ENCODE results near the gene ZNF595. TPM values are rescaled to one million over a fixed set of nuclear protein-coding genes. Genes with fewer than 3 reads are reported as not detected.
A peak's percentile ranks its signal among the peaks of the same experiment; 100 is the strongest.
"Not testable (repeated sequence)": the region's sequence is repeated elsewhere in the genome, so short reads cannot be mapped to it uniquely, and the experiment has no call there.

ZNF595 gene
- total RNA-seq, 1 donor from 2014 or later: 16.2 TPM

DNA sequence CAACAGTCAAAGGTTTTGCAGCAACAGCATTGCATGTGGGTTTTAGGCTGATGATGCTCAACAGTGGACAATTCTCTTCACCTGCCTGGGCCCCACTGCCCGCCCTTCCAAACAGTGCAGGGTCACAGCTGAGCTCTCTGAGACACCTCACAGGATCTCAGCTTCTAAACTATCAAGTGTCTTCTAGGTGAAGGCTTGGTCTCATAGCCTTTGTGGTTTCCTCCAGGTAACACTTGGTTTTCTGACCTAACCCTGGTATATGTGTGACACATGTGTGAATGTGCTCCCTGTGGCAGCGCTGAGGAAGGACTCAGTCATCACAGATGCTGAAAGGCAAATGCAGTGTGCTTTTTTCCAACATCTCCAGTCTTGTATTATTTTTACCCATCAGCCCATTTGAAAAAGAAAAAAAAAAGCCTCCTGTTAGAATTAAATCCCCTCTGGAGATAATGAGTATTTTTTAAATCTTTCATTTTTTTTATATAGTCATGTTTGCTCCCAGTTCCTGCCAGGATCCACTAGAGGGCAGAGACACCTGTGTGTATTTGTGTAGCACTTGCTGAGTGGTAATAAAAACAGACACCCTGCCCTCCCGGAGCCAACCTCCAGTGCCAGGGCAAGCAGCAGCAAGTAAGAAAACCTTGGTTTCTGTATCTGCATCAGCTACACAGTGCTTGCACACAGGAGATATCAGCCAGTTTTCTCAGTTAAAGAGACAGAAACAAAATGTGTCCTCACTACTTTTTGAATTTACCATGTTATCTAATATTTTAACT, 24.2 kb upstream of the ZNF595 start:
- H3K9me3 ChIP-seq (ENCODE audit: control insufficient read depth in 3 of 3, low read length in 3 of 3); H3K27ac ChIP-seq (ENCODE audit: low read depth, low read length); H3K27me3 ChIP-seq (ENCODE audit: control insufficient read depth in 3 of 3, insufficient read depth in 3 of 3, low read length in 3 of 3); H3K4me3 ChIP-seq (ENCODE audit: low read length in 3 of 3); H3K4me1 ChIP-seq (ENCODE audit: control insufficient read depth in 3 of 3, insufficient read depth in 3 of 3, low read length in 3 of 3); H3K36me3 ChIP-seq (ENCODE audit: control insufficient read depth in 3 of 3, insufficient read depth in 3 of 3, low read length in 3 of 3); H3K9ac ChIP-seq (ENCODE audit: low read depth in 1 of 3, low read length in 3 of 3): not testable (repeated sequence)

DNA sequence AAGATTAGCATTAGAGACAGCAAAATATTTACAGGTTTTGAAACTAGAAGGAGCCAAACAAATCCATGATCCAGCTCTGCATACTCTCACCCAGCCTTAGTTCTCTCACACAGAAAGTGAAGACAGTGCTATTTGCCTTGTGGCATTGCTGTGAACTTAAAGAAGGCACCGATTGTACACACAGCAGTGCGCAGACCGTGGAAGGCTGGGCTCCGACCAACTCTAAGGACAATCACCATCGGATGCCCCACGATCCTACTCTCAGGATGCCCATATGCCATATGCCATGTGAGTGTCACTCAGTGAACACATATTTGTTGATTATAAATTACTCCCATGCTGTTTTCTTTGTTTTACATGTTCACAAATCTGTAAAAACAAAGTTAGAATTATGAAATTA, 19.8 kb upstream of the ZNF595 start:
- not testable (repeated sequence) for H3K9me3 ChIP-seq (ENCODE audit: control insufficient read depth in 3 of 3, low read length in 3 of 3); H3K27me3 ChIP-seq (ENCODE audit: control insufficient read depth in 3 of 3, insufficient read depth in 3 of 3, low read length in 3 of 3); H3K4me1 ChIP-seq (ENCODE audit: control insufficient read depth in 3 of 3, insufficient read depth in 3 of 3, low read length in 3 of 3); H3K9ac ChIP-seq (ENCODE audit: low read depth in 1 of 3, low read length in 3 of 3); H3K4me3 ChIP-seq (ENCODE audit: low read length in 3 of 3); H3K27ac ChIP-seq (ENCODE audit: low read depth, low read length); H3K36me3 ChIP-seq (ENCODE audit: control insufficient read depth in 3 of 3, insufficient read depth in 3 of 3, low read length in 3 of 3)

DNA sequence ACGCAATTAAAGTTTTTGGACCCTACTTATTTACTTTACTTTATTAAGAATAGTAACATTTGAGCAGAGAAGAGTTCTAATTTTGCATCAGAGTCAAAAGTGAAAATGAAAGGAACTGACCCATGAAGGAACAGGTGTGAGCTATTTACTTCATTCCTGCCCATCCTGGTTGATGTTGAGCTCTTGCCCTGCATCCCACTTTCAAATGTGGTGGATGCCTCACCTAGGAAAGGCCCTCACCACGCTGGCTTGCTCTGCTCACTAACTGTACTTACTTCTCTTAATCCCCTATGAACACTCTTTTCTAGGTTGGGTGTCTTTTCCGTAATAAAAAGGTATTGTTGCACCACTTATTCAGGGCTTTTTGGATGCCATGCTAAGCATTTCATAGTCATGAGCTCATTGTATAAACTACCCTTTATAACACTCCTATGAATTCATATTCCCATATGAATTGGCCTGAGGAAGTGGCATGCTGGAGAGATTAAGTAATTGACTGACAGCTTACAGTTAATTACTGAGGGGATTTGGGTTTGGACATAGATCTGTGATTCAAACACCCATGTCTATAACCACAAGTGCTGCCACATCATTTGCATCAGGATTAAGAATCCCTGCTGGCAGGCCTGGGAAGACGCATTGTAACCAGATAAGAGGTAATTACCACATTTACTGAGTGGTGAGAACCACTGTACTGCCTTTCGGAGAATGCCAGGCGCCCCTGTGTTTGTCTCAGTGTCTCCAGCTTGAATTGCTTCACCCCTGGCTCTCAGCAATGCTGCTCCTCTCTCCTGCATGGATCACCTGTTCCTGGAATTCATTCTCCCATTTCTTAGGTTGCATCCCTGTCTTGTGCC, 16.3 kb upstream of the ZNF595 start:
- not testable (repeated sequence) for H3K36me3 ChIP-seq (ENCODE audit: control insufficient read depth in 3 of 3, insufficient read depth in 3 of 3, low read length in 3 of 3); H3K27ac ChIP-seq (ENCODE audit: low read depth, low read length); H3K9ac ChIP-seq (ENCODE audit: low read depth in 1 of 3, low read length in 3 of 3); H3K27me3 ChIP-seq (ENCODE audit: control insufficient read depth in 3 of 3, insufficient read depth in 3 of 3, low read length in 3 of 3); H3K4me3 ChIP-seq (ENCODE audit: low read length in 3 of 3); H3K4me1 ChIP-seq (ENCODE audit: control insufficient read depth in 3 of 3, insufficient read depth in 3 of 3, low read length in 3 of 3); H3K9me3 ChIP-seq (ENCODE audit: control insufficient read depth in 3 of 3, low read length in 3 of 3)

DNA sequence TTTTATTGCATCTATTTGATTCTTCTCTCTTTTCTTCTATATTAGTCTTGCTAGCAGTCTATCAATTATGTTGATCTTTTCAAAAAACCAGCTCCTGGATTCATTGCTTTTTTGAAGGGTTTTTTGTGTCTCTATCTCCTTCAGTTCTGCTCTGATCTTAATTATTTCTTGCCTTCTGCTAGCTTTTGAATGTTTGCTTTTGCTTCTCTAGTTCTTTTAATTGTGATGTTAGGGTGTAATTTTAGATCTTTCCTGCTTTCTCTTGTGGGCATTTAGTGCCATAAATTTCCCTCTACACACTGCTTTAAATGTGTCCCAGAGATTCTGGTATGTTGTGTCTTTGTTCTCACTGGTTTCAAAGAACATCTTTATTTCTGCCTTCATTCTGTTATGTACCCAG, 14.9 kb upstream of the ZNF595 start:
- not testable (repeated sequence) for H3K27ac ChIP-seq (ENCODE audit: low read depth, low read length); H3K9me3 ChIP-seq (ENCODE audit: control insufficient read depth in 3 of 3, low read length in 3 of 3); H3K4me3 ChIP-seq (ENCODE audit: low read length in 3 of 3); H3K36me3 ChIP-seq (ENCODE audit: control insufficient read depth in 3 of 3, insufficient read depth in 3 of 3, low read length in 3 of 3); H3K4me1 ChIP-seq (ENCODE audit: control insufficient read depth in 3 of 3, insufficient read depth in 3 of 3, low read length in 3 of 3); H3K27me3 ChIP-seq (ENCODE audit: control insufficient read depth in 3 of 3, insufficient read depth in 3 of 3, low read length in 3 of 3); H3K9ac ChIP-seq (ENCODE audit: low read depth in 1 of 3, low read length in 3 of 3)

DNA sequence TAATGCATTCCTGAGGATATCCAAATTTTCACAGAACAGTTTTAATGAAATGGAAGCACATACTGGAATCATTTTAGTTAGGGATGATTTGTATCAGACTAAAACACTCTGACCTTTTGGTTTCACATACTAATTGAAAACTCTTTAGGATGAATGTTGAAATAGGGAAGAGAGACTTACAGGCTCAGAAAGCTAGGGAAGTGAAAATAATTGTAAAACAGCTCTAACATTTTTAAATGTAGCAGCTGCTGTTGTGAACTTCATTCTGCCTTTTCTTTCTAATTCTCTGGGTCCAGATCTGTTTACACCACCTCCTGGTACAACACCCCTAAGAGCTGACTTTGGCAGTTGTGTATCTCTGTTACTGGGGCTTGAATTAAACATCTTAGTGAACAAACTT, 9.7 kb upstream of the ZNF595 start:
- H3K9ac ChIP-seq (ENCODE audit: low read depth in 1 of 3, low read length in 3 of 3); H3K27me3 ChIP-seq (ENCODE audit: control insufficient read depth in 3 of 3, insufficient read depth in 3 of 3, low read length in 3 of 3); H3K4me3 ChIP-seq (ENCODE audit: low read length in 3 of 3); H3K4me1 ChIP-seq (ENCODE audit: control insufficient read depth in 3 of 3, insufficient read depth in 3 of 3, low read length in 3 of 3); H3K9me3 ChIP-seq (ENCODE audit: control insufficient read depth in 3 of 3, low read length in 3 of 3); H3K36me3 ChIP-seq (ENCODE audit: control insufficient read depth in 3 of 3, insufficient read depth in 3 of 3, low read length in 3 of 3); H3K27ac ChIP-seq (ENCODE audit: low read depth, low read length): not testable (repeated sequence)

DNA sequence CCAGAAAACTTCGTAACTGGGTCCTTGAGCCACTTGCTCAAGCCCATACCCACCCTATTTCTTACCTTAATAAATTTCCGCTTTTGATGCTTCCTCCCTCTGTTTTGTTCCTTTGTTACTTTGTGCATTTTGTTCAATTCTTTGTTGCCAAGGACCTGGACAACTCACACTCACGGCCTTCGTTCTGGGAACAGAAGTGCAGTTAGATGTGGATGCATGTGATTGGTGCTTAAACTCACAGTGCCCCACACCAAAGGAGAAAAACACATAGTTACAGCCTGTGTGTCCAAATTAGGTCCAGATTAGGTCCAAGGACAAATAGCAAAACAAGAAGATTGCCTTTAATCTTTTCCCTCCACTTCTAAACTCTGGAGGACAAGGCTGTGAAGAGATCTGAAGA, 1.9 kb upstream of the ZNF595 start:
- not testable (repeated sequence) for H3K27ac ChIP-seq (ENCODE audit: low read depth, low read length); H3K9ac ChIP-seq (ENCODE audit: low read depth in 1 of 3, low read length in 3 of 3); H3K4me1 ChIP-seq (ENCODE audit: control insufficient read depth in 3 of 3, insufficient read depth in 3 of 3, low read length in 3 of 3); H3K36me3 ChIP-seq (ENCODE audit: control insufficient read depth in 3 of 3, insufficient read depth in 3 of 3, low read length in 3 of 3); H3K9me3 ChIP-seq (ENCODE audit: control insufficient read depth in 3 of 3, low read length in 3 of 3); H3K27me3 ChIP-seq (ENCODE audit: control insufficient read depth in 3 of 3, insufficient read depth in 3 of 3, low read length in 3 of 3); H3K4me3 ChIP-seq (ENCODE audit: low read length in 3 of 3)

DNA sequence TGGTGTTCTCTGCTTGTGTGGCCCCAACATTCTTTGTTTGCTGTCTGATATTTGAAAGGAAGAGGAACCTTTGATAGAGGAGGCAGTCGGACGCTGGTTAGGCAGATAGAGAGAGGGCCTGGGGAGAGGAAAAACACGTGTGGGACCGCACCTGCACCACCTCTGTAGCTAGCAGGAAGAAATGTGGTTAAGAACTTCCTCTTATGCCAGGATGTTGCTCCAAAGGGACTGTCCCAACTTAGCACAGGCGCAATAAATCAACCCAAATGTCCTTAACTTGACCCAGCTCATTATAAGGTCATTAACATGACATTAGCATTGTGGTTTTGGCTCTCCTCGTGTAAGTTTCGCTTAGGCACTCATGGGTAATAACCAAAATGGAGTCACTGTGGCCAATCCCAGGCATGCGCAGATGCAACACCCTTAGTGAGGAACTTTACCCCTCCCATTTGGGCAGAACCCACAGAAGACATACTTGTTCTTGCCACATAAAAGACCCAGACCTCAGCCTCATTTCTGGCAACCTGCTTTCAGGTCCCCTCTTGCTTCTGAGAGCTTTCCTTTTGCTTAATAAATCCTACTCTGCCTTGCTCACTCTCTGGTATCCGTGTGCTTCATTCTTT, 1.4 kb upstream of the ZNF595 start:
- H3K9me3 ChIP-seq (ENCODE audit: control insufficient read depth in 3 of 3, low read length in 3 of 3); H3K9ac ChIP-seq (ENCODE audit: low read depth in 1 of 3, low read length in 3 of 3); H3K27me3 ChIP-seq (ENCODE audit: control insufficient read depth in 3 of 3, insufficient read depth in 3 of 3, low read length in 3 of 3); H3K4me1 ChIP-seq (ENCODE audit: control insufficient read depth in 3 of 3, insufficient read depth in 3 of 3, low read length in 3 of 3); H3K27ac ChIP-seq (ENCODE audit: low read depth, low read length); H3K4me3 ChIP-seq (ENCODE audit: low read length in 3 of 3); H3K36me3 ChIP-seq (ENCODE audit: control insufficient read depth in 3 of 3, insufficient read depth in 3 of 3, low read length in 3 of 3): not testable (repeated sequence)

DNA sequence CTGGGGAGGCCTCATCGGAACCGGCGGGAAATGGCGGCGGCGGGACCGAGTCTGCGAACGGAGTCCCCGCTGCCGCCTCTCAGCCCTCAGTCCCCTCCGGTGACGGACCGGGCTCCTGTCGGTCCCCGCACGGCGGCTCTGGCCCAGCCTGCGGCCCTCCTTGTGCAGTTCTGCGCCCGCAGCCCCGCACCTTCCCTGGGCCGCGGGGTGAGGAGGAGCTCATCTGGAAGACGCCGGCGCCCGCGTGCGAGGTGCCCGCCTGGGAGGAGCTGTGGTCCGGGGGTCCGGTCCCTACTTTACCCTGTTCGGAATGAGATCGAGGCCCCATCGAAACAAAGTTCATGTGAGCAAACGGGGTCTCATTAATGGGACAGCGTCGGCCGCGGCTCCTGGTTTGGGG, 400 bp downstream of the ZNF595 start:
- not testable (repeated sequence) for H3K27ac ChIP-seq (ENCODE audit: low read depth, low read length); H3K9me3 ChIP-seq (ENCODE audit: control insufficient read depth in 3 of 3, low read length in 3 of 3); H3K27me3 ChIP-seq (ENCODE audit: control insufficient read depth in 3 of 3, insufficient read depth in 3 of 3, low read length in 3 of 3); H3K36me3 ChIP-seq (ENCODE audit: control insufficient read depth in 3 of 3, insufficient read depth in 3 of 3, low read length in 3 of 3); H3K4me3 ChIP-seq (ENCODE audit: low read length in 3 of 3); H3K4me1 ChIP-seq (ENCODE audit: control insufficient read depth in 3 of 3, insufficient read depth in 3 of 3, low read length in 3 of 3)
- H3K9ac ChIP-seq (ENCODE audit: low read depth in 1 of 3, low read length in 3 of 3): peak overlapping the region in 2 of 3 donors; percentile 45

DNA sequence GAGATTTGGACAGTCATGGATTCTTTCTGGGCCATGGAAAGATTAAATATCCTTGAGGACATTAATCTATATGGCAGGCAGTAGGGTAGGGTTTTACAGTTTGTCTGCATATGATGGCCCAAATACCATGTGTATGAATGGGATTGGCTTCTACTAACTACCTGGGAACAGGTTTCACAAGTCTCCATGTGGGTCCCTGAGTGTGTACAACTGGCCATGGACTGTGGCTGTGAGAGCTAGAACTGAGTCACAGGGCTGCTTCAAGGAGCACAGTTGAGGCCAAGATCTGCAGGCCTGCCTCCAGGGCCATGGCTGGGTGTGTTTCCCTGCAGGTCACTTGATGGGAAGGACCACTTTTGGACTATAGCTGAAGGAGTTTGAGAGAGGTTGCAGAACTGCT, 11.6 kb downstream of the ZNF595 start:
- H3K9me3 ChIP-seq (ENCODE audit: control insufficient read depth in 3 of 3, low read length in 3 of 3): peaks cover under 1 to 10% (median 6%) of the 10 kb centered on the region in 3 donors
- H3K4me3 ChIP-seq (ENCODE audit: low read length in 3 of 3): not testable (repeated sequence)

DNA sequence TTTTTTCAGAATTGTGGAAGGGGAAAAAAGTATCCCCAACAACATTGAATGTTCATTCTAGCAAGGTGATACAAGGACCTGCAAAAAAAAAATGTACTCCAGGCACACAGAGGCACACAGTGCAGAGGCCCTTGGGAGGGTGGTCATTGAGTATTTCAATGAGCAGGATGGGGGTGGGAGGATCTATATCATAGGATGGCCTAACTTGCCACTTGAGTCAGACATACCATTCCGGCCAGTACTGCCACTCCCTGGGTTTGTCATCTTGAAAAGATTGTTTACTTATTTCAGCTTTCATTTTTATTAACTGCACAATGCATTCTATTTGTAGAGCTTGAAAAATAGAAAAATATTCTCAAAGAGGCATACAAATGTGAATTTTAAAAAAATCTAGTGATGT, 18.7 kb downstream of the ZNF595 start:
- no peak overlapping the region for H3K4me3 ChIP-seq (ENCODE audit: low read length in 3 of 3)
- no peaks in the 10 kb centered on the region for H3K27me3 ChIP-seq (ENCODE audit: control insufficient read depth in 3 of 3, insufficient read depth in 3 of 3, low read length in 3 of 3)
- H3K9me3 ChIP-seq (ENCODE audit: control insufficient read depth in 3 of 3, low read length in 3 of 3): peaks cover 22 to 55% (median 23%) of the 10 kb centered on the region in 3 donors
- H3K27ac ChIP-seq (ENCODE audit: low read depth, low read length): no peak overlapping the region
- peaks cover 20 to 40% (median 31%) of the 10 kb centered on the region in 3 donors for H3K36me3 ChIP-seq (ENCODE audit: control insufficient read depth in 3 of 3, insufficient read depth in 3 of 3, low read length in 3 of 3)
- H3K9ac ChIP-seq (ENCODE audit: low read depth in 1 of 3, low read length in 3 of 3): no peak overlapping the region
- no peaks in the 10 kb centered on the region for H3K4me1 ChIP-seq (ENCODE audit: control insufficient read depth in 3 of 3, insufficient read depth in 3 of 3, low read length in 3 of 3)

More for the DNA sequence above, 11.6 kb downstream of the ZNF595 start:
- not testable (repeated sequence) for H3K27ac ChIP-seq (ENCODE audit: low read depth, low read length); H3K27me3 ChIP-seq (ENCODE audit: control insufficient read depth in 3 of 3, insufficient read depth in 3 of 3, low read length in 3 of 3); H3K9ac ChIP-seq (ENCODE audit: low read depth in 1 of 3, low read length in 3 of 3); H3K4me1 ChIP-seq (ENCODE audit: control insufficient read depth in 3 of 3, insufficient read depth in 3 of 3, low read length in 3 of 3); H3K36me3 ChIP-seq (ENCODE audit: control insufficient read depth in 3 of 3, insufficient read depth in 3 of 3, low read length in 3 of 3)
